ENCODE data around the gene CBR1.

The CBR1 gene

DNA sequence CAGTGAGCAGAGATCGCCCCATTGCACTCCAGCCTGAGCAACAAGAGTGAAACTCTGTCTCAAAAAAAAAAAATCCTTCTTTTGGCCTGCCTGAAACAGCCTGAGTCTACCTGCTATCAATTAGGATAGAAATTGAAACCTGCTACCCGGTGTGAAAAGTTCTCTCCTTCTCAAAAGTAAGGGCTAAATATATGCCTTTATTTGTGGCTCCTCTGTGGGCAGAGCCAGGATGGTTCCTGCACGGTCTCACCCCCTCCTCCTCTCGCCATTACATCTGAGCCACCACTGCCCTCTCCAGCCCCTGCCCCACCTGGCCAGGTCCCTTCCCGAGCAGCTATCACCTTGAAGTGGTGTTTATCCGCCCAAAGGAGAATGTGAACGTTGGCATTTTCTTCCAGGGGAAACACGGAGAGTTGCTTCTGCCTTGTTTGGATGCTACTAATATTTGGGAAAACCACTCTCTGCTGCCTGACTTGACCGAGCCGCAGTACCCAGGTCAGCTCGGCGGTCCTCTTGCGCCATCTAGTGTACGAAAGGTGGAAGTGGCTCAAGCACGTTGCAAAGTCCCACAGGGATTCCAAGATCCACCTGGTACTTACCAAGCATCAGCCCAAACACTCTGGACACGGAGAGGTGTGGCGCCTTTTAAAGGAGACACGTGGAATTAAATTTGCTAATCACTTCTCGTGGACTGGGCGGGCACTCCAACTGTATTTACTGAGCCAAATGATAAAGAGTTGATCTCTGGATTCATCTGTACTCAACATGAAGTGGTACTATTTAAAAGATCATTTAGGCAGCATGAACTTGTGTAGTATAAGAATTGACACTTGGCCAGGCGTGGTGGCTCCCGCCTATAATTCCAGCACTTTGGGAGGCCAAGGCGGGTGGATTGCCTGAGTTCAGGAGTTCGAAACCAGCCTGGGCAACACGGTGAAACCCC lies 41.4 kb upstream of the CBR1 start:
- H3K4me3 ChIP-seq (replicated peaks; ENCODE audit: low read depth, low read length): no peak overlapping the region
- DNase-seq (ENCODE audit: extremely low read depth, low read depth): peak; percentile 32
- peak; percentile 97 for TF ChIP-seq CTCF (IDR thresholded peaks at IDR 0.05; ENCODE audit: low read depth, low read length, missing control alignments)

- TF ChIP-seq CTCF (IDR thresholded peaks at IDR 0.05; ENCODE audit: low read depth, low read length, missing control alignments): no peak
- no peak for DNase-seq (ENCODE audit: extremely low read depth, low read depth)
- H3K4me3 ChIP-seq (replicated peaks; ENCODE audit: low read depth, low read length): no peak overlapping the region
These were observed 40.5 kb upstream of the CBR1 start for GRCh38 chr21:36029309-36029708.

- DNase-seq (ENCODE audit: extremely low read depth, low read depth): peak; percentile 7
- H3K4me3 ChIP-seq (replicated peaks; ENCODE audit: low read depth, low read length): no peak overlapping the region
- no peak for TF ChIP-seq CTCF (IDR thresholded peaks at IDR 0.05; ENCODE audit: low read depth, low read length, missing control alignments)
These were observed 39.1 kb upstream of the CBR1 start for GRCh38 chr21:36030581-36031189.

DNA sequence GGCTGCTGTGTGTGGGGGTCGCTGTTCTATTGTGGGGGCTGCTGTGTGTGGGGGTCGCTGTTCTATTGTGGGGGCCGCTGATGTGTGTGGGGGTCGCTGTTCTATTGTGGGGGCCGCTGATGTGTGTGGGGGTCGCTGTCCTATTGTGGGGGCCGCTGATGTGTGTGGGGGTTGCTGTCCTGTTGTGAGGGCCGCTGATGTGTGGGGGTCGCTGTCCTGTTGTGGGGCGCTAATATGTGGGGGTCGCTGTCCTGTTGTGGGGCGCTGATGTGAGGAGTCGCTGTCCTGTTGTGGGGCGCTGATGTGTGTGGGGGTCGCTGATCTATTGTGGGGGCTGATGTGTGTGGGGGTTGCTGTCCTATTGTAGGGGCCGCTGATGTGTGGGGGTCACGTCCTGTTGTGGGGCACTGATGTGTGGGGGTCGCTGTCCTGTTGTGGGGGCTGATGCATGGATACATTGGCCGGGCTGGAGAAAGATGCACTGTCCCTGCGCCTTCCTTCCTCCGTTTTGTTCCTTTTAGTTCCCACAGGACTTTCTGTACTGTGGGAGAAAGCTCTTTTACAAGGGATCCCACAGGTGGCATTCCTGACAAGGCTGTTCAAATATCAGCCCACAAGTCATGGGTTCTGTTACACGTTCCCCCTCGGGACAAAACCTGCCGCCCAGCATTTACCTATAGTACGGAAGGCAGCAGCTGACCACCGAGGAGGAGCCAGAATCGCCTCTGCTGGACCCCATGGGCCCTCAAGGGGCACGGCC lies 37.0 kb upstream of the CBR1 start:
- H3K4me3 ChIP-seq (replicated peaks; ENCODE audit: low read depth, low read length): no peak overlapping the region
- no peak for DNase-seq (ENCODE audit: extremely low read depth, low read depth)
- no peak for TF ChIP-seq CTCF (IDR thresholded peaks at IDR 0.05; ENCODE audit: low read depth, low read length, missing control alignments)

GRCh38 chr21:36034211-36034913 lies 35.5 kb upstream of the CBR1 start:
- DNase-seq (ENCODE audit: extremely low read depth, low read depth): no peak
- no peak for TF ChIP-seq CTCF (IDR thresholded peaks at IDR 0.05; ENCODE audit: low read depth, low read length, missing control alignments)
- no peak overlapping the region for H3K4me3 ChIP-seq (replicated peaks; ENCODE audit: low read depth, low read length)

DNA sequence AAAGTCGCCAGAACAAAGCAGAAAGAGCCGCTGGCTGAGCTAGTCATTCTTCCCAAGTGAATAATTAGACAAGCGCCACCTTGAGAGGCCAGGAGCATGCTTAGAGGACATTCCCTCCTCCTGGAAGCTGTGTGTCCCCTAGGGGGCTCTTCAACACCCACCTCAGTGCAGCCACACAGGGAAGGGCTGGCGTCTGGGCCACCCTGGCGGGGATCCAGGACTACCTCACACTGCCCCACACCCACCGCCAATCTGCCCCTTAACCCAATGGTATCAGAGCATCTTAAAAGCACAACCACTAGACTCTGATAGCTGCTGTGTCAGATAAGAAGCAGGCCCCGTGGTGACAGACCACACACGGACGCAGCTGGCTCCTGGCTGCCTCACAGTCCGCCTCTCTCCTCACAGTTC lies 34.4 kb upstream of the CBR1 start:
- H3K4me3 ChIP-seq (replicated peaks; ENCODE audit: low read depth, low read length): no peak overlapping the region
- DNase-seq (ENCODE audit: extremely low read depth, low read depth): no peak

More for the DNA sequence above, 34.4 kb upstream of the CBR1 start:
- TF ChIP-seq CTCF (IDR thresholded peaks at IDR 0.05; ENCODE audit: low read depth, low read length, missing control alignments): no peak
